Hematopoietic multipotent progenitor cell treated with erythropoietin and hydrocortisone succinate and interleukin-3 and kit ligand, for 6 days (in vitro differentiated cells): Measurements from ENCODE around the gene MYADM.

Experiments
- DNase-seq: peaks from one replicate; pipeline ENCODE4 v3.0.0-alpha.2; 2015

Gene MYADM

GRCh38 chr19:53892301-53892980, 24.8 kb downstream of the MYADM start:
- no peak for DNase-seq

- peak; percentile 48 for DNase-seq
Observed at GRCh38 chr19:53892981-53893325, 25.3 kb downstream of the MYADM start.

DNA sequence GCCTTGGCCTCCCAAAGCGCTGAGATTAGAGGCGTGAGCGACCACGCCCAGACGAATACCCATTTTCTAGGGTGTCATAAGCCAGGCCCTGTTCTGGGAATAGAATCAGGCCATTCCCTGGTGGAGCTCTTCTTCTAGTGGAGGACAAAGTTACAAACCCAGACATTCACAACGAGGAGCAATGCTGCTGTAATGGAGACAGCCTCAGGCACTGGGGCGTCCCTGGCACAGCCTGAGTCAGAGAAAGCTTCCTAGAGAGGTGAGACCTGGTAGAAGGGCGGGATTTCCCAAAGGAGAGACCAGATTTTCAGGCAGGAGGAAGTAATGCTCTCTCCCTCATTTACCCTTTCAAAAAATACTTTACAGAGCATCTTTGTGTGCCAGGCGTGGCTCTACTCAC, 27.0 kb downstream of the MYADM start:
- no peak for DNase-seq

- DNase-seq = no peak
Observed at GRCh38 chr19:53896682-53897081, 29.0 kb downstream of the MYADM start.

DNA sequence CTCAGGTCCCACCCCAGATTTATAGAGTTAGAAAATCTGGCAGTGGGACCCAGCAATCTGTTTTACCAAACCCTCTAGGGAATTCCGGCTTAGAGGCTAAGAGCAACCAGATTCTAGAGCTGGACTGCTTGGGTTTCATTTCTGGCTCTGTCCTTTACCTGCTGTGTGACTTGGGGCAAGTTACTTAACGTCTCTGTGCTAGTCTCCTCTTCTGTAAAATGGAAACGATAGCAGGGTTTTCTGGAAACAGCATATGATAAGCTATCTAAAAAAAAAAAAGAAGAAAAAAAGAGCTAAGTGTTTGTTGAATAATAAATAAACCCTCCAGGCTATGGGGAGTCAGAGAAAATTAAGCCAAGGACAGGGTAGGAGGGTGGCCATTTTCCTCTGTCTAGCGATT, 29.8 kb downstream of the MYADM start:
- DNase-seq = no peak

DNA sequence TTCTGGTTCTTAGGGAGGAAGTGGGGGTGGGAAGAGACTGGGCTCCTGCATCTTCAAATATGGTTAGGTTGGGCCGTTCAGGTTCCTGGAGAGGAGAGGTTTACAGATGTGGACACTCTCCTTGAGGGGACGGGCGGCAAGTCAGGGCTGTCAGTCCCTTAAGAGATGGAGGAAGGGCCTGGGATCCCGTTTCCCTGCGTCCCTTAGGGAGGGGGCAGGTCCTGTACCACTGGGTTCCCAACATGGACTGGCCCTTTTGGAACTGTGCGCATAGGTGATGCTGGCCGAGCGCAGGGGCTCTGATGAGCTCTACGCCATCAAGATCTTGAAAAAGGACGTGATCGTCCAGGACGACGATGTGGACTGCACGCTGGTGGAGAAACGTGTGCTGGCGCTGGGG, 30.5 kb downstream of the MYADM start:
- DNase-seq = no peak

DNA sequence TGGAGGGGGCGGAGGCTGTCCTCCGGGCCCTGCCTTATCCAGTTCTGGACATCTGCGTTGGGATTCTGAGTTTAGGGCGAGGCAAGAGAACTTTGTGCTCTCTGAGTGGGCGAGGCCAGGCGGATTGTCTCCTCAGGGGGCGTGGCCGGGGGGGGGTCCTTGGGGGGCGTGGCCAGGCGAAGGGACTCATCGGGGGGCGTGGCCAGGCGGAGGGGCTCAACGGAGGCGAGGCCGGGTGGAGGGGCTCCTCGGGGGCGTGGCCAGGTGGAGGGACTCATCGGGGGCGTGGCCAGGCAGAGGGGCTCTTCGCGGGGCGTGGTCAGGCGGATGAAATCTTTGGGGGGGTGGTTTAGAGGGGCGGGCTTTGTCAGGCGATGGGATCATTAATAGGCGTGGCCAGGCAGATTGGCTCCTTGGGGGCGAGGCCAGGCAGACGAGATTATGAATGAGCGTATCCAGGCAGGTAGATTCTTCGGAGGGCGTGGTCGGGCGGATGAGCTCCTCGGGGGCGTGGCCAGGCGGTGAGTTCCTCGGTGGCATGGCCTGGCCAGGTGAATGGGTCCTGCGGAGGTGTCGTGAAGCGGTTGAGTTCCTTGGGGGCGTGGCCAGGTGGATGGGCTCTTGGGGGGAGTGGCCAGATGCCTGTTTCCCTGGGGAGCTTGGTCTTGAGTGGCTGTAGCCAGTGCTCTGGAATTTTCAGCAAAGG, 31.1 kb downstream of the MYADM start:
- peak; percentile 26 for DNase-seq

DNA sequence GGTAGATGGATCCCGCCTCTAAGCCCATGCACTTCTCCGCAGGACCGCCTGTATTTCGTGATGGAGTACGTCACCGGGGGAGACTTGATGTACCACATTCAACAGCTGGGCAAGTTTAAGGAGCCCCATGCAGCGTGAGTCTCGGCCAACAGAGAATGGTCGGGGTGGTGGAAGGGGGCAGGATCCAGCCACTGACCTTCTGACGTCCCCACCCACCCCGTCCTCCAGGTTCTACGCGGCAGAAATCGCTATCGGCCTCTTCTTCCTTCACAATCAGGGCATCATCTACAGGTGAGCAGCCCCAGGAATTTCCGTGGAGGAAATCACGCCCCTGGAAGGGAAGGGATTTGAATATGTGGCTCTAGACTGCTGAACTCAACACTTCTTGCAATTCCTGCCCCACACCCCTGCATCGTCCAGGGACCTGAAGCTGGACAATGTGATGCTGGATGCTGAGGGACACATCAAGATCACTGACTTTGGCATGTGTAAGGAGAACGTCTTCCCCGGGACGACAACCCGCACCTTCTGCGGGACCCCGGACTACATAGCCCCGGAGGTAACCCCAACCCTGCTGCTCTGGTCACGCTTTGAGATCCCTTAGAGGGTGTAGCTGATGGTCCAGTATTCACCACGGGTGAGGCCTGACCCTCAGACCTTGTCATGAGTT, 32.6 kb downstream of the MYADM start:
- no peak for DNase-seq

DNA sequence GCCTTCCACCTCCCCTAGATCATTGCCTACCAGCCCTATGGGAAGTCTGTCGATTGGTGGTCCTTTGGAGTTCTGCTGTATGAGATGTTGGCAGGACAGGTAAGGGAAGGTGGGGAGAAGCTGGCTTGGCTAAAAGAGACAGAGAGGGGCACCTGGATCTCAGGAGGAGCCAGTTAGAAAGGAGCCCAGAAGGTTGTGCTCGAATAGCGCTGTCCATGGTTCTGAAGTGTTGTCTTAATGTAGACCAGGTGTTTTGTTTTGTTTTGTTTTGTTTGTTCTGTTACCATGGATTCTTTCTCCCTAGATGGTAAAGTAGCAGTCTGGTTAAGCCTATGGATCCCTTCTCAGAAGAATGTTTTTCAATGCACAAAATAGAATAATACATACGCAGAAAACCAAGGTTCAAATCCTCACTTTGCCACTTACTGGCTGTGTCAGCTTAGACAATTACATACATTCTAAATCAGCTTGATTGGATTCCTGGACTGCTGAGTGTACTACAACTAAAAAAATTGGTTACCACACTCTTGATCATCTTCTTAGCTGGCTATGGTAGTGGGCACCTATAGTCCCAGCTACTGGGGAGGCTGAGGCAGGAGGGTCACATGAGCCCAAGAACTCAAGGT, 35.5 kb downstream of the MYADM start:
- DNase-seq = peak; percentile 83

GRCh38 chr19:53904909-53905308, 37.2 kb downstream of the MYADM start:
- no peak for DNase-seq

GRCh38 chr19:53905787-53906186, 38.1 kb downstream of the MYADM start:
- no peak for DNase-seq

DNA sequence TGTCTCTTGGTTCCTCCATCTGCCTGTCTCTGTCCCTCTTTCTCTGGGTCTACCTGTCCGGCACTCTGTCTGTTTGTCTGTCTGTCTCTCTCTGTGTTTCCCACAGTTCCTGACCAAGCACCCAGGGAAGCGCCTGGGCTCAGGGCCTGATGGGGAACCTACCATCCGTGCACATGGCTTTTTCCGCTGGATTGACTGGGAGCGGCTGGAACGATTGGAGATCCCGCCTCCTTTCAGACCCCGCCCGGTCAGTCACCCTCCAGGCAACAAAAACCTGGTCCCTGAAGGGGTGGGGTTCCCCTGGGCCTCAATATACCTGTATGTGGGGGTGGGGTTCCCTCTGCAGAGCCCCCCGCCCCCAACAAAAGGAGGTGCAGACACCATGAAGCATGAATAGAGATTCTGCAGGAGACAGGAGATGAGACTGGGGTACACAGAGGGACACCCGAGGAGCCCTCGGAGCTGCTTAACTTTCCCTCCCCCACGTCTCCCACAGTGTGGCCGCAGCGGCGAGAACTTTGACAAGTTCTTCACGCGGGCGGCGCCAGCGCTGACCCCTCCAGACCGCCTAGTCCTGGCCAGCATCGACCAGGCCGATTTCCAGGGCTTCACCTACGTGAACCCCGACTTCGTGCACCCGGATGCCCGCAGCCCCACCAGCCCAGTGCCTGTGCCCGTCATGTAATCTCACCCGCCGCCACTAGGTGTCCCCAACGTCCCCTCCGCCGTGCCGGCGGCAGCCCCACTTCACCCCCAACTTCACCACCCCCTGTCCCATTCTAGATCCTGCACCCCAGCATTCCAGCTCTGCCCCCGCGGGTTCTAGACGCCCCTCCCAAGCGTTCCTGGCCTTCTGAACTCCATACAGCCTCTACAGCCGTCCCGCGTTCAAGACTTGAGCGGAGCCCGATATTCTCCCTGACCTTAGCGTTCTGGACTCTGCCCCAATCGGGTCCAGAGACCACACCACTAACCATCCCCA, 38.8 kb downstream of the MYADM start:
- DNase-seq = peak; percentile 62

DNA sequence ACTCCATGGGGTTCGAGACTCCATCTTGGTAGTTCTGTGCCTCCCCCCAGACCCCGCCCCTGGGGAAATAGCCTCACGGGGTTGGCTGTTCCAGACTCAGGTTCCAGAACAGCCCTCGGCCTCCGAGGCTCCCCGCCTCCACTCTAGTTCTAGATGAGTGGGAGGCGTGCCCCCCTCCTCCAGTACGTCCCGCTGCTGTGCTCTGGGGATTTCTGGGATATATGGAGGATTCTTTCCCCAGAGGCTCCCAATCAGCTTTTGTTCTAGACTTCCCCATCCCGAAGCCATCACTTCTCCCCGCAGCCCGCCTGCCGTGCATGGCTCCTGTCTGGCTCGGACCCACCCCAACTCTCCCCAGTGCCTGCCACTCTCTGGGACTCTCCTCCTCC, 39.5 kb downstream of the MYADM start:
- no peak for DNase-seq

- no peak for DNase-seq
Observed at GRCh38 chr19:53907690-53908089, 40.0 kb downstream of the MYADM start.

GRCh38 chr19:53908106-53908934, 40.6 kb downstream of the MYADM start:
- peak; percentile 74 for DNase-seq

DNA sequence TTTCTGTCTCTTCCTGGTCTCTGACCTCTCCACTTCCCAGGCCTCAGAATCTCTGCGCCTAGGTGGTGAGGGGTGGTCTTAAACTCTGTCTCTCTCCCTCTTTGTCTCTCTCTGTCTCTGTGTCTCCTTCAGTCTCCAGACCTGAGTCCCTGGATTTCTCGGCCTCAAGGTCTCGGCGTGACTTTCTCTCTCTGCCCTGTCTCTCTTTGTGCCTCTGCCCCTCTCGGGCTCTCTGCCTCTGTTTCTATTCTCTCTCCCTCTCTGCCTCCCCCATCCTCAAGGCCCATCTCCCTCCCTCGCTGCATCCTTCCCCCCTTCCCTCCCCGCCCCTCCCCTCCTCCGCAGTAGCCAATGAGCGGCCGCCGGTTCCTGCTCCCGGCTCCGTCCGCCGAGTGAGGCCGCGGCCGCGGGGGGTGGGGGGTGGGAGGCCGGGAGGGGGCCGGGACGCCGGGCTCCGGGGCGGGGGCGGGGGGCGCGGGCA, 41.3 kb downstream of the MYADM start, which contains the start of gene CACNG7:
TSS of gene CACNG7 (plus strand) at position 344 of the 481 bp plus-strand sequence. CDS start 3,554 bp downstream, outside the sequence.
- no peak for DNase-seq

- DNase-seq = no peak
Observed at GRCh38 chr19:53909471-53910169, 41.9 kb downstream of the MYADM start.

DNA sequence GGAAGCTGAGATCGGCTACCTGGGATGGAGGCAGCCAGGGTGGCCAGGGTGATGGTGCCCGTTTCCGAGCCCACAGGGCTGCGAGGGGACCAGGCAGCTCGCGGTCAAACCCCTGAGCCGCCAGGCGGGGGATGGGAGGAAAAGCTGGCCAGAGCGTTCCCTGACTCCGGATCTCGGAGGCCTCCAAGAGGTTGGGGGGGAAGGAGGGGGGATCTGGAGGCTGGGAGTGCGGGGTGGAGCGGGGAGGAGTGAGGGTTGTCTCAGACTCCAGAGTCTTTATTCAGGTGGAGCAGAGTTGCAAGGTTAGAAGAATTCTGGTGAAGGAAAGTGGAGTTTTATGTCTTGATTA, 42.5 kb downstream of the MYADM start:
- no peak for DNase-seq

DNA sequence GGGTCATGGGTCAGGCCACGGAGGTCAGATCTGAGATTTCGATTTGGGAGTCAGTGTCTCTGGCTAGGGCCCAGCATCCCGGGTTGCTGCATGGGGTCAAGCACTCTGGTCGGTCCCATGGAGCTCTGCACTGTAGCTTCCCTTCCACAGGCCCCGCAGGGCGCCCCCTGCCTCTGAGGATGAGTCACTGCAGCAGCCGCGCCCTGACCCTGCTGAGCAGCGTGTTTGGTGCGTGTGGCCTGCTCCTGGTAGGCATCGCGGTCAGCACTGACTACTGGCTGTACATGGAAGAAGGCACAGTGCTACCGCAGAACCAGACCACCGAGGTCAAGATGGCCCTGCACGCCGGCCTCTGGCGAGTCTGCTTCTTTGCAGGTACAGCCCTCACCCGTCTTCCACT, 45.0 kb downstream of the MYADM start:
- DNase-seq = no peak

DNA sequence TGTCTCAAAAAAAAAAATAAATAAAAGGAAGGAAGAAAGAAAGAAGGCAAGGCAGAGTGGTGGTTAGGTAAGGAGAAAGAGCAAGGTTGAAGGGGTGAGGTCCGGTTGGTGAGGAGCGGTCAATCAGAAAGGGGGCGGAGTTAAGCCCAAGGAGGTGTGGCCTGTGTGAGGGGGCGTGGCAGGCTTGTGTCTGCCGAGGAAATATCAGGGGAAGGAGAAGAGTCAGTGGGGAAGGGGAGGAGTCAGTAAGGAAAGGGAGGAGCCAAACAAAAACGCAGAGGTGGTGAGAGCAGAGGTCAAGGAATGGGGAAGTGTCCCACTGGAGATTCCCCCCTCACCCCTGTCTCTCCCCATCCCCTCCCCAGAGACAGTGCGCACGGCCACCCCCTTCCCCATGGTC, 47.3 kb downstream of the MYADM start:
- no peak for DNase-seq

DNA sequence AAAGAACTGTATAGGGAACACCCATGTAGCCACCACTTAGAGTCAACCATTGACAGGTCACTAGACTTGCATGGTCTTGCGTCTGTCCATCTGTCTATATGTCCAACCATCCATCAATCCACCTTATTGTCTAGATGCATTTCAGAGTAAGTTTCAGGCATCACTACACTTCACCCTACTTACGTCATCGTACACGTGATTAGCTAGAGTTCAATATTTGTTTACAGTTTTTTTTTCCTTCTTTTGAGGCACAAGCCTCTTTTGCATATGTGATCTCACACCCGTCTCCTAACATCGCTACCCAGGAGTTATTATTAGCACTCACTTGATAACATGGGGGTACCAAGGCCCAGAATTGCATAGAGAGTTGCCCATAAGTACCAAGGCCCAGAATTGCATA, 48.3 kb downstream of the MYADM start:
- no peak for DNase-seq
